WERI-Rb-1 (cell line): Measurements from ENCODE around the gene ERCC3.

Experiments used
- DNase-seq: peaks from one replicate; pipeline ENCODE4 v3.0.0-alpha.2; 2020
- H3K27ac ChIP-seq: fragments of 250-450 bp; sonication (Bioruptor Pico); 2 replicates; pipeline ENCODE4 v1.5.1; 2020; ENCODE audit warnings: mild to moderate bottlenecking, moderate library complexity
- H3K27me3 ChIP-seq: fragments of 250-450 bp; sonication (Bioruptor Pico); 2 replicates; pipeline ENCODE4 v1.5.1; 2021; ENCODE audit warnings: mild to moderate bottlenecking, low read depth, moderate library complexity; ENCODE audit not compliant: insufficient read depth, severe bottlenecking
- H3K36me3 ChIP-seq: fragments of 250-450 bp; sonication (Bioruptor Pico); 2 replicates; pipeline ENCODE4 v1.5.1; 2020; ENCODE audit warnings: mild to moderate bottlenecking, moderate library complexity
- H3K4me3 ChIP-seq: 2 replicates; pipeline ENCODE4 v1.5.1; 2011; ENCODE audit warnings: low read depth, mild to moderate bottlenecking, control low read depth, low read length
- H3K9me3 ChIP-seq: fragments of 250-450 bp; sonication (Bioruptor Pico); 2 replicates; pipeline ENCODE4 v1.5.1; 2021; ENCODE audit warnings: mild to moderate bottlenecking, moderate library complexity; ENCODE audit not compliant: severe bottlenecking
- TF ChIP-seq, protein P1 (sequence below): IDR thresholded peaks from 2 replicates; pipeline ENCODE4 v1.5.1; 2011; ENCODE audit warnings: low read depth, mild to moderate bottlenecking, control low read depth, inconsistent platforms, low read length

The ERCC3 gene

DNA sequence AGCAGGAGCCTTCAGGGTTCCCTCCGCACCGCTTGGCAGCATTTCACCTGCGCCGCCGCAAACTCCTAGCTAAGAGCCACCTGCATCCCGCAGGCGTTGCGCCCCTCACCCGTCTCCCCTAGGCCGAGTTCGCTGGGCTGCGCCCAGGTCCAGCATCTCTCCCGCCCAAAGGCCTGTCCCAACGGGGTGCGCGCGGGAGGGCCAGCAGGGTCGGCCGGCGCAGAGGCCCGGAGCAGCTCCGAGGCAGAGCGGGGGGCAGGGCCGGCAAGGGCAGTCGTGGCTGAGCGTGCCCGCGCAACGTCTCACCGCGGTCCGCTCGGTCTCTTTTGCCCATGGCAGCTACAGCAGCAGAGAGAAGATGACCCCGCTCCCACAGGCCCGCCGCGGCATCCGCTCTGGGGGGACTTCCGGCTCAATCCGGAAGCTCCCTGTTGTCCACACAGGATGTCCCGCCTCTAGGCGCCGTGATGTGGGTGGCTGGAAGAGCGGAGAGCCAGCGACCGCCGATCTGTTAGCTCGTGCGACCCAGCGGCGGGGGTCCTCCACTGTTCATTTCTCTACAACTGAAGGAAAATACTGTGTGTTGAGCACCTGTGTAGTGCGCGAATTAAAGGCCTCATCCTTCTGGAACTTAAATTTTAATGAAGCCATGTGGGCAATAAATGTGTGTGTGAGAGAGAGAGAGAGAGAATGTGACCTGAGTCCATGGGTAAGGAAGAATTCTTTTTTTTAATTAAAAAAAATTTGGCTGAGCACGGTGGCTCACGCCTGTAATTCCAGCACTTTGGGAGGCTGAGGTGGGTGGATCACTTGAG lies at the start of gene ERCC3:
ERCC3 (minus strand) TSS at position 397 of the 815 bp plus-strand sequence; CDS start at position 334, 63 bp downstream.
- Histone ChIP-seq H3K27me3 (no peaks in the 10 kb centered on the region), H3K27ac (peak within 1 kb of the TSS; percentile 71), H3K36me3 (peaks cover 43% of the 10 kb centered on the region), H3K4me3 (peak within 1 kb of the TSS; percentile 82), H3K9me3 (no peaks in the 10 kb centered on the region)
- TF ChIP-seq, protein P1, sequence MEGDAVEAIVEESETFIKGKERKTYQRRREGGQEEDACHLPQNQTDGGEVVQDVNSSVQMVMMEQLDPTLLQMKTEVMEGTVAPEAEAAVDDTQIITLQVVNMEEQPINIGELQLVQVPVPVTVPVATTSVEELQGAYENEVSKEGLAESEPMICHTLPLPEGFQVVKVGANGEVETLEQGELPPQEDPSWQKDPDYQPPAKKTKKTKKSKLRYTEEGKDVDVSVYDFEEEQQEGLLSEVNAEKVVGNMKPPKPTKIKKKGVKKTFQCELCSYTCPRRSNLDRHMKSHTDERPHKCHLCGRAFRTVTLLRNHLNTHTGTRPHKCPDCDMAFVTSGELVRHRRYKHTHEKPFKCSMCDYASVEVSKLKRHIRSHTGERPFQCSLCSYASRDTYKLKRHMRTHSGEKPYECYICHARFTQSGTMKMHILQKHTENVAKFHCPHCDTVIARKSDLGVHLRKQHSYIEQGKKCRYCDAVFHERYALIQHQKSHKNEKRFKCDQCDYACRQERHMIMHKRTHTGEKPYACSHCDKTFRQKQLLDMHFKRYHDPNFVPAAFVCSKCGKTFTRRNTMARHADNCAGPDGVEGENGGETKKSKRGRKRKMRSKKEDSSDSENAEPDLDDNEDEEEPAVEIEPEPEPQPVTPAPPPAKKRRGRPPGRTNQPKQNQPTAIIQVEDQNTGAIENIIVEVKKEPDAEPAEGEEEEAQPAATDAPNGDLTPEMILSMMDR: no peak
- peak; percentile 86 for DNase-seq

DNA sequence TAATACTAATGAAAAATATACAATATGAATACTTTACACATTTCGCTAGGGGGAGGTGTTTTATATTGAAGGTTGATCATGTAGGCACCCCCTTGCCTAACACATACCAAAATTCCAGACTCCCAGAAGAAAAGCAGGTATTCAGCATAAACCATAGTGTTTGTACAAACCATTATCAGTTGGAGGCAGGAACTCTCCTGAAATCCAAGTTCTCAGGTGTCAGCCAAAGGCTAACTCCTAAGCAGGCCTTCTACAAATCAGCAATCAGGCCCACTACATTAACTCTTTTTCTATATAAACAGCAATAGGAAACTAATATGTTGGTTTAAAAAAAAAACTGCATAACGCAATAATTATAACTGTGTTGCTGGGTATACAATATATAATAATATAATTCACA lies 49.3 kb upstream of the ERCC3 start:
- DNase-seq: no peak
- Histone ChIP-seq H3K36me3 (peaks cover 4% of the 10 kb centered on the region; the same call in 1 of the 2 replicates), H3K9me3 (no peaks in the 10 kb centered on the region), H3K27ac (no peak overlapping the region), H3K27me3 (no peaks in the 10 kb centered on the region), H3K4me3 (no peak overlapping the region)
- TF ChIP-seq, protein P1: no peak

DNA sequence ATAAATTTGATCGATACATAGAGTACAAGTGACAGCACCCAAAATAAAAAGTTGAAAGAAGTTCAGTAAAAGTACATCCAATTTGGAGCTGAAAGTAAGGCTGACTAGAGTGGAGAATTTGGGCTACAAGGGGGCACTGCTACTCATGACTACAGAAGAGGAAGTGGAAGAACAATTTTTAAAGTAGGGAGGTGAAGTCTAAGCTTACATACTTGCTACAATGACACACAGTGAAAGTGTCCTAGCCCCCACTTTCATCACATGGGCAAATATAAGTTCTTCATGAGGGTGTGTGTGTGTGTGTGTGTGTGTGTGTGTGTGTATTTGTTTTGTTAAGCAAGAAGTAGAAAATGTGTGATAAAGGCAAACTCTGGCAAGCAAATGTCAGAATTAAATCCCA lies 48.2 kb upstream of the ERCC3 start:
- TF ChIP-seq, protein P1: no peak
- H3K9me3 ChIP-seq: no peaks in the 10 kb centered on the region
- H3K36me3 ChIP-seq: peaks cover 8% of the 10 kb centered on the region
- no peak for DNase-seq
- H3K27me3 ChIP-seq: no peaks in the 10 kb centered on the region
- no peak overlapping the region for H3K27ac ChIP-seq
- H3K4me3 ChIP-seq: no peak overlapping the region

DNA sequence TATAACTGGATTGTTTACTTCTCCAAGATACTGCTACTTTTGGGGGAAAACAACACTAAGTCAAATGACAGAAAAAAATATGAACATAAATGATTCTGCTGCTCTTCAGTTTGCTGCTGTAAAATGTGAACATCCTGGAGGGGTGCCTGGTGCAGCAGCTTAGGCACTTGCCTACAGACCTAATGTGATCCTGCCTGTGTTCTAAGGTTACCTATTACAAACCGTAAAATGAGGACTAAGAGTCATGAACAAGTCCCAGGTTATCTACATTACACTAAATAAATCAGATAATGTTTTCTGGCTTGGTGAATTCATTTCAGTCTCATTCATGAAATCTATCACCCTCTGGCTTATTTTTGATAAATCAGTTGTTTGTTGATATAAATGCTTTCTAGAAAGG lies 38.4 kb upstream of the ERCC3 start:
- TF ChIP-seq, protein P1: no peak
- Histone ChIP-seq H3K4me3 (no peak overlapping the region), H3K27me3 (no peaks in the 10 kb centered on the region), H3K36me3 (peaks cover 19% of the 10 kb centered on the region), H3K27ac (no peak overlapping the region), H3K9me3 (no peaks in the 10 kb centered on the region)
- DNase-seq: no peak

DNA sequence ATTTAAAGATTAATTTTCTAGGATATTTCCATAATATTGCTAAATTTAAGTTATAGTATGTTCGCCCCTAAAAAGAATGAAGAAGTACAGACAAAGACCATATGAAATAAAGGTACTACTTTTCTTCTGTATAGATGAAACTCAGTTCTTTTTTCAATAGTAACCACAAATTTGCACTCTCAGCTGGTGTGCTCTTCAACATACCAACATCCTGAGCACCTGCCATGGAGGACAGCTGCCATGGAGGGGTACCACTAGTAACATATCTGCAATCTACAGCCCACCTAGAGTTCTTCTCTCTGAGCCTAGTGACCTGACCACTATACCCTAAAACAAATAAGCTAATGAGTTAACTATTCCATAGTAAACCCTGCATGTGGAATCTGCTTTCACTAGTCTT lies 36.8 kb upstream of the ERCC3 start:
- Histone ChIP-seq H3K36me3 (peaks cover 18% of the 10 kb centered on the region), H3K4me3 (no peak overlapping the region), H3K9me3 (no peaks in the 10 kb centered on the region), H3K27me3 (no peaks in the 10 kb centered on the region), H3K27ac (no peak overlapping the region)
- TF ChIP-seq, protein P1: no peak
- no peak for DNase-seq
